Measurements from ENCODE around the gene TYW1.
A peak's percentile ranks its signal among the peaks of the same experiment; 100 is the strongest.
"Not testable (repeated sequence)": the region's sequence is repeated elsewhere in the genome, so short reads cannot be mapped to it uniquely, and the experiment has no call there.

The TYW1 gene

DNA sequence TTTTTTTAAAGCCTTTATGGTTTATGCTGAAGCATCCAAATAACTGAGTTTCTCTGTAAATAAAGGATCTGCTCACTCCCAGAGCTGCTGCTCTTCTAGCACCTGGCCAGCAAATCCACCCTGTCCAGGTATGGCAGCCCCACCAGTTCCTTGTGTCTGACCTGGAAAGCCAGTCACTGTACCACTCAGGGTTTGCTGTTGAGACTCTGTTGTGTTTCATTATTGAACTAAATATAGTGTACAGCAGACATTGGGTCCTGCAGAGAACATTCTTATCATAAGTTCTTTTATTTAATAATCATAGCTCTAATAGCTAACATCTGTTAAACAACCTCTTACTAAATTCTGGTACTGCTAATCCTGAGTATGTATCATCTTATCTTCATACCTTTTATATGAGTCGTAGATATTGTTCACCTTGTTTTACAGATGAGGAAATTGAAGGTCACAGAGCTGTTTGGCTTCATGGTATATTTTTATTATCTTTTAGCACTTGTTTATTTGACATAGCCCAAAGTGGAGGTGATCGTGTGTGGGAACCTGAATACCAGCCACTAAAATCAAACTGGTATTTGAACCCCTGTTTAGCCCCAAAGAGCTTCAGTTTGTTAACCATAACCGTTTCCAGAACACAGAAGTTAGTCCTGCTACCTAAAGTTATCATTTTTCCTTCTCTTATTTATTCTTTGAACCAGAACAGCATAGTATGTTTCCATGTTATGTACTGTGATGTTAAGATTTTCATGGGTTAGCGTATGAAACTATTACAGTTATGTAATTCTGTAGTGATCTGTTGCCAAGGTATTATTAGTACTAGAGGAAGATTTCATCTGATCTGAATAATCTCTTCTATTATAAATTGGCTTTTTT is 139.2 kb downstream of the TYW1 start:
- DNase-seq, result not testable (repeated sequence)

DNA sequence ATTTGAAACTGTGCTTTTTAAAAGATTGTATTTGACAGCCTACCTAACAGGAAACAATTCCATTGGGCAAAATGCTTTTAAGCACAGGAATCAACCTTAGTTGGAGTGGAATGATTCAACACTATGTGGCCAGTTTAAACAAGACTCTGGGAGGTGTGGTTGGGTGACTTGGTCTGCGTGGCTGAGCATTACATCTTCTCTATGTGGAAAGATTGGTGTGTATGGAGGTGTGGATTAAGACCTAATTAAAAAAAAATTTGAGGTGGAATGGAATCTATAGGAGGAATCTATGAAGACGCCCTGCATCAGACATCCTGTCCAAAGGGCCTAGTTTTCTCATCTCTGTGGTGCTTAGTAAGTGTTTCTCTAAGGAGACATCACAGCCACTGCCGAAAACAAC is 140.9 kb downstream of the TYW1 start:
- DNase-seq, result not testable (repeated sequence)

DNA sequence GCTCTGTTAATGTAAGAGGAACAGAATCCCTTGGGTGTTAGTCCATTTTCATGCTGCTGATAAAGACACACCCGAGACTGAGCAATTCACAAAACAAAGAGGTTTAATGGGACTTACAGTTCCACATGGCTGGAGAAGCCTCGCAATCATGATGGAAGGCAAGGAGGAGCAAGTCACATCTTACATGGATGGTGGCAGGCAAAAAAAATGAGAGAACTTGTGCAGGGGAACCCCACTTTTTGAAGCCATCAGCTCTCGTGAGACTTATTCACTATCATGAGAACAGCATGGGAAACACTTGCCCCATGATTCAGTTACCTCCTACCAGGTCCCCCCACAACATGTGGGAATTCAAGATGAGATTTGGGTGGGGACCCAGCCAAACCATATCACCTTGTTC is 143.2 kb downstream of the TYW1 start:
- DNase-seq, result not testable (repeated sequence)

DNA sequence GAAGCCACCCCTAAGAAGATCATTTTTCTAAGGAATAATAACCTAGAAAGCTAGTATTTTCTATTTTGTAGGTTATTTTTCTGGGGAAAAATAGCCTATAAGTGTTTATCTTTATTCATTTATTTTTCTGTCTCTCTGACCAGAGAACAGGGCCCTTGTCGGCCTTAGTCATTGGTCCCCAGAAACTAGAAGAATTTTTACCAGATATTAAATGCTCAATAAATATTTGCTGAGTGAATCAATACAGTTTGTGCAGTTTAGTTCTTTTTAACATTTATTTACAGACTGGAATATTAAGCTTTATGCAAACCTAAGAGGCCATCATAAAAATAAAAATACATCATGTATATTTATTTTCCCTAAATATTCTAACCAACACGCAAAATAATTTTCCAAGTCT is 144.4 kb downstream of the TYW1 start:
- DNase-seq, result not testable (repeated sequence)

DNA sequence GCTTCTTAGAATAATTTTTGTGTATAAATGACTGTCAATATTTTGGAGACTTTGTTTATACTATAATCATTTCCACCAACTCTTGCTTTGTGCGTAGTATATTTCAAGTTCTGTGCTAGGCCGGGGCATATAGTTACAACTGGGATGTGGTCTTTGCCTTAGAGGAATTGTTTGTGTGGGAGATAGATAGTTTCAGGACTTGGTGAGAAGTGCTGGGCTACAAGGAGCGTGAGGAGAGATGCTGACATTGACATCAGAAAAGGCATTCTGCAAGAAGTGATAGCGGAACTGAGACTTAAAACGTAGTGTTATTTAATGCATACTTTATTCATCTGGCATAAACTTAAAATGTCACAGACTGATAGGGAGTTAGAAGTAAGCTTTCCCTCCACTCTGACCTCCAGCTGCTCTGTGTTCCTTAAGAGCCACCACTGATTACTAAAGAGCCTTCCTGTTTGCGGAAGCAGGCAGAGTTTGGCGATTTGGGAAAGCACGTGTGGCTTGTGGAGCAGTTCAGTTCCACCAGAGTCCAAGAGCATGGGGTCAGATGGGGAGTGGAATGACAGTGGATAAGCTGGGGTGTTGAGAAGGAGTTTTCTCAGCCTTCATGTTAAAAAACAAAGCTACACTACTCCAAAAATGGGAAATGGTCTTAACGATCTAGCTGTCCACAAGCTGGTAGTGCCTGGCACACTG is 146.6 kb downstream of the TYW1 start:
- DNase-seq, result not testable (repeated sequence)

DNA sequence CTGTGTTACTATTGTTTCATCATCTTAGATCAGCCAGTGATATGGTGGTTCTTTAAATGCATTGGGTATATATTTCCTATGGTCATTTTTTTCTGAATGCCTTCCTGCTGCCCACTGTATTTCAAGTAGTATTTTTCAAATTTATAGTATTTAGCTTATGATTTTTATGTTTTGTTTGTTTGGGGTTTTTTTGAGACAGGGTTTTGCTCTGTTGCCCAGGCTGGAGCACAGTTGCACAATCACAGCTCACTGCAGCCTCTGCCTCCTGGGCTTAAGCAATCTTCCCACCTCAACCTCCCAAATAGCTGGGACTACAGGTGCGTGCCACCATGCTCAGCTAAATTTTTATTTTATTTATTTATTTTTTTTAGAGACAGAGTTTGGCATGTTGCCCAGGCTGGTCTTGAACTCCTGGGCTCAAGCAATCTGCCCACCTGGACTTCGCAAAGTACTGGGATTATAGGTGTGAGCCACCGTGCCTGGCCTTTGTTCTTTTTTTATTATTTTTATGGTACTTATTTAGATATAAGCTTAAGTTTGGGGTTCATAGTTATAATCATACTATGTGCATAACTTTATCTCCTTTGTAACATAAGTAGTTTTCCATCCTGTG is 149.1 kb downstream of the TYW1 start:
- not testable (repeated sequence) for DNase-seq

DNA sequence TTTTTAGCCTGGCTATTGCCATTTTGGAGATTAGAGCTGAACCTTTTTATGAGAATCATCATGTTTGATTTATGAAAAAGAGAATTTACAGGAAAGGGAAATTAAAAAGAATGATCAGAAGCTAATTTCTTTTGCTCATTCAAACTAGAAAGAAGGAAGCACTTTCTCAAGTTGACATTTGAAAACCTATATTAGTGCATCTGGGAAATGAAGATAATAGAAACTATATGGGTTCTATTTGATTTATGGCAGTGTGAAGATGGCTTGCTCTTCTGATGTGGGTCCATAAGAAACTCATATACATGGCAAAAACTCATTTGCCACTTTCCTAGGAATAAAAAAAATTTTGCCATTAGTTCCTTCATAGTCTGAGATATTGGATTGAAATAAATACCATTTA is 152.5 kb downstream of the TYW1 start:
- DNase-seq, result not testable (repeated sequence)

DNA sequence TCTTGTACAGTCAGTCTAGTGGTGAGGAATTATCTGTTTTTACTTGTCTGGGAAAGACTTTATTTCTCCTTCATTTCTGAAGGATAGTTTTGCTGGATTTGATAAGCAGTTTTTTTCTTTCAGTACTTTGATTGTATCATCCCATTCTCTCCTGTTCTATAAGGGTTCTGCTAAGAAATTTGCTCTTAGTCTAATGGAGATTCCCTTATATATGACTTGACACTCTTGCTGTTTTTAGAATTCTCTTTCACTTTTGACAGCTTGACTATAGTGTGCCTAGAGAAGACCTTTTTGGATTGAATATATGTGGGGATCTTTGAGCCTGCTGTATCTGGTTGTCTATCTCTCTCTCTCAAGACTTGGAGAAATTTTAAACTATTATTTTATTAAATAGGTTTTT is 157.7 kb downstream of the TYW1 start:
- DNase-seq, result not testable (repeated sequence)

DNA sequence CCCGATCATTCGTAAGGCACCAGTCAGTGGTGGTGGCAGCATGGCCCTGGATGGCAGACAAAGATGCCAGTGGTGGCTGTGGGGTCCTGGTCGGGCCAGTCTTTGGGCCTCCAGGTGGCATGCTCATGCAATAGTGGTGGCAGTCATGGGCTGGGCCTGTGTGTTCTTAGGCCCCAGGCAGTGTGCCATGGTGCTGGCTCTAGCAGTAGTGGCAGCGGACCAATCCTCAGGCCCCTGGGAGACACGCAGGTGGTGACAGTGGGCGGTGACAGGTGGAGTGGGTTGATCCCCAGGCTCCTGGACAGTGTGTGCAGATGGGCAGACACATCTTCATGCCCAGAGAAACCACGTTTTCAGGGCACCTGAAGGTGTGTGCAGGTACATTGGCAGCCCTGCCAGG is 159.4 kb downstream of the TYW1 start:
- DNase-seq, result not testable (repeated sequence)

DNA sequence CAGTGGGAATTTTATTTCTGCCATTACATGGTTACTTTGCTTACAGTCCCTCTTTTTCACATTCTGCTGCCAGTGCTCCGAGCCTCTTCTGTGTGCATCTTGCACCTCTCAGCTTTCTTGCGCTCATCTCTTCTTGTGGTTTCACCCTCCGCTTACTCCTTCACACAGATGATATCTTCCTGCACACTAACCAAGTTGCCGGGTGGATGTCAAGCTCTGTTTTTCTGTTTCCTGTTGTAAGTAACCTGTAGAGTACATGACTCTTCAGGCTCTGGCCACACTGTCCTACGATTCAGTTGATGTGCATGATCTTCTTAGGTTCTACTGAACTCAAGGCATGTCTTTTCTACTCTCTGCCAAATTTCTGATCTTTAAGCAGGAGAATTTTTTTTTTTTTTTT is 166.7 kb downstream of the TYW1 start:
- peak; percentile 34 for DNase-seq

DNA sequence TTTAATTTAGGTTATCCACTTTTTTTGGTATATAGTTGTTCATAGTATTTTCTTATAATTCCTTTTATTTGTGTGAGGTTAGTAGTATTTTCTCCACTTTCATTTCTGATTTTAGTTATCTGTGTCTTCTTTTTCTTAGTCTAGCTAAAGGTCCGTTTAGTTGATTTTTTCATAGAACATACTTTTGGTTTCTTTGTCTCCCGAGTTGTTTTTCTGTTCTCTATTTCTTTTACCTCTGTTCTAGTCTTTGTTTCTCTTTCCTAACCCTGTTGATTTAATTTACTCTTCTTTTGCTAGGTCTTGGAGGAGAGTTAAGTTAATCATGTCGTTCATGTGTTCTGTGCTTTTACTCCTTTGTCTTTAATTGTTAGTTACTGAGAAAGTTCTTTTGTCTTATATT is 174.5 kb downstream of the TYW1 start:
- DNase-seq, result not testable (repeated sequence)

DNA sequence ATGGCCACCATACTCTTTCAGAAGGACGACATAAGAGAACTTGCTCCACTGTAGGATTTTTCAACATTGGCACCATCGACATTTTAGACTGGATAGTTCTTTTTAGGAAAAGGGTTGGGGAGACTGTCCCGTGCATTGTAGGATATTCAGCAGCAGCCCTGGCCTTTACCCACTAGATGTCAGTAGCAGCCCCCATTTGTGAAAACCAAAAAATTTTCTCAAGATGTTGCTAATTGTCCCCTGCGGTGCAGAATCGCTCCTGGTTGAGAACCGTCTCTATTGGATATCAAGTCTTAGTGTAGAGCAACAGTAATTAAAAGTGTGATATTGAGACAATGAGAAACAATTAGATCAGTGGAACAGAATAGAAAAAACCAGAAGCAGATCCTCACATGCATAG is 180.1 kb downstream of the TYW1 start:
- DNase-seq, result not testable (repeated sequence)

DNA sequence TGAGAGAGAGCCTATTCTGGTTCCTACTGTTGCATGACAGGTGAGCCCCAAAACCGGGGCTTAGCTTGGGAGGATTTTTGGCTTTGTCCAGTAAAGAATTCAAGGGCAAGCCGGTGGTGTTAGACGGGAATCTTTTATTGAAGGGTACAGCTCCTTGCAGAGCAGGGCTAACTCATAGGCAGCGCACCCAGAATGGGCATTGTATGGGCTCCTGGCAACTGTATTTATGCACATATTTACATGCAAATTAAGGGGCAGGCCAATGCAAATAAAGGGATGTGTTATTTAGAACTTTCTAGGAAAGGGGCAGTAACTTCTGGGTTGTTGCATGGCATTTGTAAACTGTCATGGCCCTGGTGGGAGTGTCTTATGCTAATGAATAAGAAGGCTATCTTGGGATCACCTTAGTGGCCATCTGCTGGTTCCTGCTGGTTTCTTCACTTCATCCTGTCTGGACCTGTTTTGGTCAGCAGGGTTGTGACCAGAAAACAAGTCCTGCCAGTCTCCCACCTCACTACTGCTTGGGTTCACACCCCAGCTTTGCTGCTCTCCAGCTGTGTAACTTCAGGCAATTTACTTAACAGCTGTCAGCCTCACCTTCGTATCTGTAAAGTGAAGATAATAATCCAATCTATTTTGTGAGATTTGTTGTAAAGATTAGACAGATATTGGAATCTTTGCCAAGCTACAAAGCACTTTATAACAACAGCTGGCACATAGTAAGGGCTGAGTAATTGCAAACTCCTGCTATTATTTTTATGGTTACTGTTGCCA is 182.5 kb downstream of the TYW1 start:
- DNase-seq, result peak; percentile 11

DNA sequence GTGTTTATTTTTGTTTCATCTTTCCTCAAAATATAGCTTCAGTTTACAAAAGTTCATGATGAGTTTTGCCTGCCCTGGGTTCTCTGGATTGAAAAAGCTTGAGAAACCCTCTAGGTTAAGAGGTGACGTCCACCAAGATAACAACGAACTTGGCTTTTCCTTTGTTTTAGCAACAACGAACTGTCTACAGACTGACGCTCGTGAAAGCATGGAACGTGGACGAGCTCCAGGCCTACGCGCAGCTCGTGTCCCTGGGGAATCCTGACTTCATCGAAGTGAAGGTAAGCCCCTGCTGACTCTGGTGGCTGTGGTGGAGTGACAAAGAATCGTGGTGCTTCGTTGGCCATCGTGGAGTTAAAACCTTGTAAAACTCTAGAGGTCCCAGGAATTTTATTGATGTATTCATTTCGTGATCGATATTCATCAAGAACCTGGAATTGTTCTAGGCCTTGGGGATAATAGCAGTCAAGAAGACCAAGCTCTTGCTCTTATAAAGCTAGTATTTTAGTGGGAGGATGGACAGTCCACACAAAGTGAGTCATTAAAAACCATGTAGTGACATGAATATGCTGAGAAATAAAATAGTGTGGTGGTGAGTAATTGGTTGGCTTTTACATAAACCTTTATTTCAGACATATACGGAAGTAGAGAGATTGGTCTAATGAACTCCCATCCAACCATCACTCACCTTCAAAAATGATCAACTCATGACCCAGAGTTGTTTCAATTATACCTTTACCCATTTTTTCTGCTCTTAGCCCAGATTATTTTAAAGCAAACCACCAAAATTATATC is 186.5 kb downstream of the TYW1 start:
- DNase-seq, result not testable (repeated sequence)

DNA sequence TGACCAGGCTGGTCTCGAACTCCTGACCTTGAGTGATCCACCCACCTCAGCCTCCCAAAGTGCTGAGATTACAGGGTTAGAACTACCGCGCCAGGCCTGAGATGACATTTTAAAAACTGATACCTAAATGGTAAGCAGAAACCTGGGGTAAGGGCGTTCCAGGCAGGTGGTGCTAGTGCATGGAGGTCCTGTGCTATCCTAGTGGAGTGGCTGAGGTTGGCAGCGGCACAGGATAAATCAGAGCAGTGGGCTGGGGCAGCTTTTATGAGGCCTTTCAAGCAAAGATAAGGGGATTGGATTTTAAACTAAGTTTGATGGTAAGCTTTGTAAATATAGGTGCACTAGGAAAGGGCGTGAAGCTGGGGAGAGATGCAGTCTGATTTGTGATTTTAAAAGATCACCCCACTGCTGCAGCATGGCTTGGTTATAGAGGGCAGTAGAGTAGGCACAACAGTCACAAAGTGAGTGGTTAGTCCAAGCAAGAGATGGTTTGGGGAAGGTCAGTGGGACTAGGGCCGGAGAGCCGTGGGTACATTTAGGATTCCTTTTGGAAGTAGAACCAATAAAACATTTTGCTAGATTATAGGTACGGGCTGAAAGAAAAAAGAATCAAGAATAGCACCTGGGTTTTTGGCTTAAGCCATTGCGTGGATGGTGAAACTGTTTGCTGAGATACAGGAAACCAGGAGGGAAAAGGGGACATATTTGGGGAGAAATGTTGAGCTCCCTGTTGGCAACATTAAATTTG is 188.5 kb downstream of the TYW1 start:
- DNase-seq, result not testable (repeated sequence)

DNA sequence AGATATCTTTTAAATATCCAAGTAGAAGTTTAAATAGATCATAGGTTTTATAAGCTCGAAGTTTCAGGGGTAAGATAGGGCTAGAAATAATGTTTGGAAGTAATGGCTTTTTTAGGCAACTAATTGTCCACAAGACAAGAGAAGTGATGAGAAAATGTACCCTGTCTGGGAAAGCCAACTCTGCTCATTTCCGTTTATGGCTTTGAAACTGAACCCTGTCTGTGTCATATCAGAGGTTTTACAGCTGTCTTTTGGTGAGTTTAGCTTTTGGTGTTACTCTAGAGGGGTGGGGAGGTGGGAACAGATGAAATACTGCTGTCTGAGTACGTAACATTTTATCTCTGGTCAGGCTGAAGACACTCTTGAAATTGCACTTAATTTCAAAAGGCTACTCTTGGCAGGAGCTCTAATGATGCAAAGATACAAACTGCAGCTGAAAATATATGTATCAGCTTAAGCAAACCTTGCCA is 189.1 kb downstream of the TYW1 start:
- DNase-seq, result not testable (repeated sequence)

DNA sequence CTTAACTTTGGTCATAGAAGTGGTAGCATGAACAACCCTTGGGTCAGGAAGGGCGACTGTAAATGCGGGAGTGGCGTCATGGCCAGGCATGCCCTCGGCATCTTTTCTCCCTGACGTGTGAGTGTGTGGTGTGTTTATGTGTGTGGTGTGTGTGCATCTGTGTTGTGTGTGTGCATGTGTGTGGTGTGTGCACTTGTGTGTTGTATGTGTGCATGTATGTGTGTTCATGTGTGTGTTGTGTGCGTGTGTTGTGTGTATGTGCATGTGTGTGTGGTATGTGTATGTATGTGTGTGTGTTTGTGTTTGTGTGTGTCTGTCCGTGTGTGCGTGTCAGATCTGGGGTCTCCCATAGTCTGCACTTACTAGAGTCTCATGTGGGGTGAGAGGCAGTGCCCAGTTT is 192.5 kb downstream of the TYW1 start:
- DNase-seq, result not testable (repeated sequence)

DNA sequence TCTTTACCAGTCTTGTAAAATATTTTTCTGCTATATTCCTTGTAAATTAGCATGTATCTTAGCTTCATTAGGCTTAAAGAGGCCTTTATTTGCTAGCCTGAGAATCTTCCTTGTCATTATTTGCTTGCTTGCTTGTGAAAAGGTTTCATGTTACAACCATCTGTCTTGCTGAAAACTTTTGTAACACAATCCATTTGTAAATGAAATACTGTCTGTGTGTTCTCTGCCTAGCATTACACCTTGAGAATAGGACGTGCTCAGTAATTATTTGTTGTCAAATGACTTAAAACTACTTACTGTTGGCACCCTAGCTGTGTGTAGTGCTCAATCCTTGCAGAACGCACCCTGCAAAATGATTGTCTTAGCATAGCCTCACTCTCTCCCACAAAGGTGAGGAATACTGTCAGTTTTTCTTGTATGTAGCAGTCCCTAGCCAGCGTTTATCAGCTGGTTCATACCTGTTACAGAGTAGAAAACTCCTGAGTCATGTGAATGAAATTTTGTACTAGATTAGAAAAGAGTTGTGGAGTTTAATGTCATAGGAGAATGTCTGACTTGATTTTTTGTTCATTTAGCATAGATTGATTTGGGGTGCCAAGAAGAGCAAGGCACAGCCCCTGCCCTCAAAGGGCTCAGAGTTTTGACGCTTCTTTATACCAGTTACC is 193.3 kb downstream of the TYW1 start:
- DNase-seq, result not testable (repeated sequence)

DNA sequence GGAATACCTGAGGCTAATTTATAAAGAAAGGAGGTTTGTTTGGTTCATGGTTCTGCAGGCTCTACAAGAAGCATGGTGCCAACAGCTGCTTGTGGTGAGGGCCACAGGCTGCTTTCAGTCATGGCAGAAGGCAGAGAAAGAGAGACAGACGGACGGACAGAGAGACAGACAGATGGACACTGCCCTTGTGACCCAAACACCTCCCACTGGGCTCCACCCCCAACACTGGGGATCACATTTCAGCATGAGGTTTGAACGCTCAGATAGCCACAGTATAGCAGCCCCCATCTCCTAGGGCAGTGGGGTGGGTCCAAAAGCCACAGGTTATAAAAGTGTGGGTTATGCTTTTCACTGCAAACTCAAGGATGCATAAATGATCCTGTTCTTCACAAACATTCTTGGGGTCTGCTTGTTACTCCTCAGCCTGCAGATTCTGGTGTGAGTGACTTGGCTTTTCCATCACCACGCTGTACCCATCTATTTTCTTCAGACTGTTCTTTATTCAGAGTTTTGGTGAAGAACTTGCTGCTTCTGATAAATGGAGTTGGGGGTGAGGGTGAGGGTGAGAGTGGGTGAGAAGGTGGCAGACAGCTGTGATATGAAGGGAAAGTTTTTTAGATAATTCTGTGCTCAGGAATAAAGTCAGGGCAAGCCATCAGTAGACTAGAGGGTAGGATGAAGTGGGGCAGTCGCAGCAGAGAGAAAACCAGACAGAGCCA is 194.5 kb downstream of the TYW1 start:
- DNase-seq, result not testable (repeated sequence)

All from hematopoietic multipotent progenitor cell treated with erythropoietin and hydrocortisone succinate and interleukin-3 and kit ligand, for 6 days (in vitro differentiated cells).